ENCODE results near the gene YJU2.
"Not testable (repeated sequence)": the region's sequence is repeated elsewhere in the genome, so short reads cannot be mapped to it uniquely, and the experiment has no call there.

DNA sequence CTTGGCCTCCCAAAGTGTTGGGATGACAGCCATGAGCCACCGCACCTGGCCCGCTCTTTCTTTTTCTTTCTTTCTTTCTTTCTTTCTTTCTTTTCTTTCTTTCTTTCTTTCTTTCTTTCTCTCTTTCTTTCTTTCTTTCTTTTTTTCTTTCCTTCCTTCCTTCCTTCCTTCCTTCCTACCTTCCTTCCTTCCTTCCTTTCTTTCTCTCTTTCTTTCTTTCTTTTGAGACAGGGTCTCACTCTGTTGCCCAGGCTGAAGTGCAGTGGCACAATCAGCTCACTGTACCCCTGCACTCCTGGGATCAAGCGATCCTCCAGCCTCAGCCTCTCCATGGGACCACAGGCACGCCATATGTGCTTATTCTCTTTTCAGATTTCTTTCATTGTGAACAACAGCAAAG lies 39.3 kb downstream of the YJU2 start:
- TF ChIP-seq EZH2 (IDR thresholded peaks at IDR 0.05; ENCODE audit: insufficient read depth, poor library complexity, severe bottlenecking); EZH2phosphoT487 (IDR thresholded peaks at IDR 0.05; ENCODE audit: insufficient read depth, low read depth): not testable (repeated sequence)

All from GM23248 (cell line).